Measurements from ENCODE around the gene TICAM1. TPM values are rescaled to one million over a fixed set of nuclear protein-coding genes. Genes with fewer than 3 reads are reported as not detected.
"Not testable (repeated sequence)": the region's sequence is repeated elsewhere in the genome, so short reads cannot be mapped to it uniquely, and the experiment has no call there.

TICAM1 gene
- total RNA-seq, 1 experiment from 2014 or later = 3.7 TPM

- not testable (repeated sequence) for H3K4me3 ChIP-seq; H3K27me3 ChIP-seq (replicated peaks); H3K27ac ChIP-seq; DNase-seq (ENCODE audit: low read depth in 1 of 2, low spot score in 2 of 2); H3K9me3 ChIP-seq (replicated peaks); H3K4me1 ChIP-seq (replicated peaks)
- H3K36me3 ChIP-seq = peaks cover 96% of the 10 kb centered on the region
Observed at GRCh38 chr19:4856468-4856867, 25.0 kb upstream of the TICAM1 start.

GRCh38 chr19:4853506-4853905 is 22.0 kb upstream of the TICAM1 start:
- H3K4me1 ChIP-seq (replicated peaks); DNase-seq (ENCODE audit: low read depth in 1 of 2, low spot score in 2 of 2); H3K27ac ChIP-seq; H3K27me3 ChIP-seq (replicated peaks); H3K9me3 ChIP-seq (replicated peaks); H3K4me3 ChIP-seq: not testable (repeated sequence)
- H3K36me3 ChIP-seq = peaks cover 92% of the 10 kb centered on the region

GRCh38 chr19:4852484-4852883 is 21.0 kb upstream of the TICAM1 start:
- H3K4me3 ChIP-seq = no peak overlapping the region
- H3K36me3 ChIP-seq = peaks cover 94% of the 10 kb centered on the region
- no peaks in the 10 kb centered on the region; the same call in 1 of the 2 replicates for H3K4me1 ChIP-seq (replicated peaks)

GRCh38 chr19:4851551-4852290 is 20.2 kb upstream of the TICAM1 start:
- Histone ChIP-seq H3K4me1 (replicated peaks) (peaks cover 2% of the 10 kb centered on the region), H3K36me3 (peaks cover 94% of the 10 kb centered on the region), H3K4me3 (no peak overlapping the region), H3K27ac (no peak overlapping the region), H3K9me3 (replicated peaks) (no peaks in the 10 kb centered on the region), H3K27me3 (replicated peaks) (no peaks in the 10 kb centered on the region)
- DNase-seq (ENCODE audit: low read depth in 1 of 2, low spot score in 2 of 2) = peak; percentile 54 to 83

More at GRCh38 chr19:4852484-4852883, 21.0 kb upstream of the TICAM1 start:
- no peaks in the 10 kb centered on the region for H3K27me3 ChIP-seq (replicated peaks)
- no peaks in the 10 kb centered on the region for H3K9me3 ChIP-seq (replicated peaks)
- DNase-seq (ENCODE audit: low read depth in 1 of 2, low spot score in 2 of 2) = no peak
- H3K27ac ChIP-seq = no peak overlapping the region

GRCh38 chr19:4849019-4849418 is 17.5 kb upstream of the TICAM1 start:
- peaks cover 89% of the 10 kb centered on the region for H3K36me3 ChIP-seq
- no peaks in the 10 kb centered on the region for H3K9me3 ChIP-seq (replicated peaks)
- no peak overlapping the region for H3K4me3 ChIP-seq
- no peaks in the 10 kb centered on the region for H3K27me3 ChIP-seq (replicated peaks)
- no peak overlapping the region for H3K27ac ChIP-seq
- peaks cover 25% of the 10 kb centered on the region for H3K4me1 ChIP-seq (replicated peaks)
- DNase-seq (ENCODE audit: low read depth in 1 of 2, low spot score in 2 of 2) = no peak

GRCh38 chr19:4847190-4847973 is 15.9 kb upstream of the TICAM1 start:
- Histone ChIP-seq H3K4me3 (no peak overlapping the region), H3K27ac (no peak overlapping the region), H3K4me1 (replicated peaks) (peaks cover 25% of the 10 kb centered on the region), H3K27me3 (replicated peaks) (no peaks in the 10 kb centered on the region), H3K9me3 (replicated peaks) (no peaks in the 10 kb centered on the region), H3K36me3 (peaks cover 88% of the 10 kb centered on the region)
- no peak for DNase-seq (ENCODE audit: low read depth in 1 of 2, low spot score in 2 of 2)

GRCh38 chr19:4845975-4846374 is 14.5 kb upstream of the TICAM1 start:
- Histone ChIP-seq H3K27ac (peak overlapping the region; percentile 79), H3K36me3 (peaks cover 85% of the 10 kb centered on the region)
- DNase-seq (ENCODE audit: low read depth in 1 of 2, low spot score in 2 of 2) = peak; percentile 86 to 87

GRCh38 chr19:4844348-4845179 is 13.1 kb upstream of the TICAM1 start:
- Histone ChIP-seq H3K36me3 (peaks cover 88% of the 10 kb centered on the region), H3K9me3 (replicated peaks) (no peaks in the 10 kb centered on the region), H3K4me3 (no peak overlapping the region), H3K27me3 (replicated peaks) (no peaks in the 10 kb centered on the region), H3K27ac (peak overlapping the region; percentile 79), H3K4me1 (replicated peaks) (peaks cover 34% of the 10 kb centered on the region)
- DNase-seq (ENCODE audit: low read depth in 1 of 2, low spot score in 2 of 2) = no peak

More at GRCh38 chr19:4845975-4846374, 14.5 kb upstream of the TICAM1 start:
- not testable (repeated sequence) for H3K27me3 ChIP-seq (replicated peaks); H3K9me3 ChIP-seq (replicated peaks); H3K4me3 ChIP-seq
- H3K4me1 ChIP-seq (replicated peaks) = peaks cover 29% of the 10 kb centered on the region

GRCh38 chr19:4843647-4843965 is 12.1 kb upstream of the TICAM1 start:
- DNase-seq (ENCODE audit: low read depth in 1 of 2, low spot score in 2 of 2) = no peak
- H3K36me3 ChIP-seq = peaks cover 90% of the 10 kb centered on the region
- no peaks in the 10 kb centered on the region for H3K9me3 ChIP-seq (replicated peaks)
- peaks cover 34% of the 10 kb centered on the region for H3K4me1 ChIP-seq (replicated peaks)
- H3K4me3 ChIP-seq = no peak overlapping the region
- H3K27me3 ChIP-seq (replicated peaks) = no peaks in the 10 kb centered on the region
- no peak overlapping the region for H3K27ac ChIP-seq

GRCh38 chr19:4839192-4839591 is 7.7 kb upstream of the TICAM1 start:
- no peaks in the 10 kb centered on the region for H3K9me3 ChIP-seq (replicated peaks)
- H3K36me3 ChIP-seq = peaks cover 71% of the 10 kb centered on the region
- H3K4me3 ChIP-seq = no peak overlapping the region
- no peaks in the 10 kb centered on the region for H3K27me3 ChIP-seq (replicated peaks)
- H3K27ac ChIP-seq = no peak overlapping the region
- H3K4me1 ChIP-seq (replicated peaks) = peaks cover 9% of the 10 kb centered on the region
- DNase-seq (ENCODE audit: low read depth in 1 of 2, low spot score in 2 of 2) = no peak

- no peaks in the 10 kb centered on the region for H3K9me3 ChIP-seq (replicated peaks)
- H3K4me1 ChIP-seq (replicated peaks) = peaks cover 15% of the 10 kb centered on the region
- no peak overlapping the region for H3K4me3 ChIP-seq
- H3K27ac ChIP-seq = no peak overlapping the region
- peaks cover 18% of the 10 kb centered on the region for H3K36me3 ChIP-seq
- no peak for DNase-seq (ENCODE audit: low read depth in 1 of 2, low spot score in 2 of 2)
- H3K27me3 ChIP-seq (replicated peaks) = no peaks in the 10 kb centered on the region
Observed at GRCh38 chr19:4832776-4833175, 1.3 kb upstream of the TICAM1 start.

GRCh38 chr19:4831979-4832340 is 448 bp upstream of the TICAM1 start:
- H3K9me3 ChIP-seq (replicated peaks); DNase-seq (ENCODE audit: low read depth in 1 of 2, low spot score in 2 of 2); H3K27me3 ChIP-seq (replicated peaks); H3K36me3 ChIP-seq: not testable (repeated sequence)
- Histone ChIP-seq H3K4me1 (replicated peaks) (peaks cover 15% of the 10 kb centered on the region), H3K27ac (peak overlapping the region; percentile 72), H3K4me3 (peak overlapping the region; percentile 89)

- no peak for DNase-seq (ENCODE audit: low read depth in 1 of 2, low spot score in 2 of 2)
- Histone ChIP-seq H3K4me3 (peak overlapping the region; percentile 89), H3K27ac (peak overlapping the region; percentile 44), H3K4me1 (replicated peaks) (peaks cover 15% of the 10 kb centered on the region), H3K36me3 (peaks cover 8% of the 10 kb centered on the region; the same call in 1 of the 2 replicates), H3K27me3 (replicated peaks) (no peaks in the 10 kb centered on the region), H3K9me3 (replicated peaks) (no peaks in the 10 kb centered on the region)
Observed at GRCh38 chr19:4830768-4831265, 695 bp downstream of the TICAM1 start.
